ENCODE results near the gene NEK8. TPM values are rescaled to one million over a fixed set of nuclear protein-coding genes. Genes with fewer than 3 reads are reported as not detected.

The NEK8 gene
- total RNA-seq, 3 donors from 2014 or later (not counting 1 experiment from before 2014, with no cell fraction given) = 5.9 to 7.4 (median 6.8) TPM

- Mint-ChIP-seq H3K27me3 (ENCODE audit: low read depth in 2 of 2) (peaks cover 15 to 16% of the 10 kb centered on the region in 2 donors), H3K27ac (peak overlapping the region; percentile 80 to 88), H3K4me1 (peaks cover 18 to 20% of the 10 kb centered on the region in 2 donors), H3K9me3 (no peaks in the 10 kb centered on the region), H3K36me3 (no peaks in the 10 kb centered on the region), H3K4me3 (peak overlapping the region; percentile 93)
- Histone ChIP-seq H3K4me3 (ENCODE audit: low read length) (peak overlapping the region; percentile 62), H3K4me1 (ENCODE audit: control insufficient read depth, insufficient read depth, low read length) (peaks cover 21% of the 10 kb centered on the region), H3K36me3 (ENCODE audit: control insufficient read depth, insufficient read depth, low read length) (no peaks in the 10 kb centered on the region), H3K27ac (ENCODE audit: low read length) (peak overlapping the region; percentile 82), H3K9me3 (ENCODE audit: control insufficient read depth, insufficient read depth, low read length) (no peaks in the 10 kb centered on the region), H3K27me3 (ENCODE audit: control insufficient read depth, insufficient read depth, low read length) (peaks cover 2% of the 10 kb centered on the region)
- whole genome bisulfite sequencing (ENCODE audit: insufficient coverage) = under 1% methylated on average over 73 of the region's 74 CpGs
- intact Hi-C loops (cut with micrococcal nuclease) = loop anchor here (10.0 kb wide), 1 partner anchor 376 kb away; the partner anchor contains the start of genes IFT20 and TNFAIP1
- ATAC-seq (peak; percentile 92 to 94 (median 94)), DNase-seq (peak; percentile 78 to 89)
- no peak for TF ChIP-seq CTCF (IDR thresholded peaks at IDR 0.05)
Measured at GRCh38 chr17:28710861-28711722, 17.5 kb upstream of the NEK8 start.

- Mint-ChIP-seq H3K4me1 (peaks cover 18 to 20% of the 10 kb centered on the region in 2 donors), H3K27me3 (ENCODE audit: low read depth in 2 of 2) (peaks cover 15 to 17% of the 10 kb centered on the region in 2 donors), H3K36me3 (no peaks in the 10 kb centered on the region), H3K9me3 (no peaks in the 10 kb centered on the region), H3K27ac (peak within 1 kb of the TSS; percentile 80 to 88), H3K4me3 (peak within 1 kb of the TSS; percentile 93)
- DNase-seq (peak in 1 of 2 donors; percentile 67), ATAC-seq (peak; percentile 39 to 57 (median 41))
- peaks cover 21% of the 10 kb centered on the region for H3K4me1 ChIP-seq (ENCODE audit: control insufficient read depth, insufficient read depth, low read length)
- peak within 1 kb of the TSS; percentile 82 for H3K27ac ChIP-seq (ENCODE audit: low read length)
- peaks cover 5% of the 10 kb centered on the region for H3K27me3 ChIP-seq (ENCODE audit: control insufficient read depth, insufficient read depth, low read length)
- no peaks in the 10 kb centered on the region for H3K9me3 ChIP-seq (ENCODE audit: control insufficient read depth, insufficient read depth, low read length)
- H3K36me3 ChIP-seq (ENCODE audit: control insufficient read depth, insufficient read depth, low read length) = no peaks in the 10 kb centered on the region
- H3K4me3 ChIP-seq (ENCODE audit: low read length) = peak within 1 kb of the TSS; percentile 62
- intact Hi-C loops (cut with micrococcal nuclease) = loop anchor here (10.0 kb wide), 1 partner anchor 377 kb away; the partner anchor contains the start of genes IFT20 and TNFAIP1
- WGBS (ENCODE audit: insufficient coverage) = under 1% methylated on average over 20 of the region's 20 CpGs
- TF ChIP-seq CTCF (IDR thresholded peaks at IDR 0.05) = no peak
Measured at GRCh38 chr17:28711723-28712031, 16.9 kb upstream of the NEK8 start, which contains the start of gene PROCA1. Gene PROCA1 (minus strand): TSS chr17:28711888. CDS start chr17:28711660, 228 bp downstream.

- intact Hi-C loops (cut with micrococcal nuclease) = loop anchor here (10.0 kb wide), 1 partner anchor 377 kb away; the partner anchor contains the start of genes IFT20 and TNFAIP1
- Histone ChIP-seq H3K4me3 (ENCODE audit: low read length) (peak overlapping the region; percentile 62), H3K27ac (ENCODE audit: low read length) (peak overlapping the region; percentile 82), H3K36me3 (ENCODE audit: control insufficient read depth, insufficient read depth, low read length) (no peaks in the 10 kb centered on the region), H3K4me1 (ENCODE audit: control insufficient read depth, insufficient read depth, low read length) (peaks cover 26% of the 10 kb centered on the region), H3K27me3 (ENCODE audit: control insufficient read depth, insufficient read depth, low read length) (peaks cover 10% of the 10 kb centered on the region), H3K9me3 (ENCODE audit: control insufficient read depth, insufficient read depth, low read length) (no peaks in the 10 kb centered on the region)
- Mint-ChIP-seq H3K4me3 (peak overlapping the region; percentile 93), H3K9me3 (no peaks in the 10 kb centered on the region), H3K27me3 (ENCODE audit: low read depth in 2 of 2) (peaks cover 15 to 17% of the 10 kb centered on the region in 2 donors), H3K4me1 (peaks cover 18 to 20% of the 10 kb centered on the region in 2 donors), H3K27ac (peak overlapping the region; percentile 80 to 88), H3K36me3 (no peaks in the 10 kb centered on the region)
- DNase-seq (peak; percentile 41 to 80), ATAC-seq (peak; percentile 33 to 55 (median 50))
- no peak for TF ChIP-seq CTCF (IDR thresholded peaks at IDR 0.05)
- 12% methylated on average over 34 of the region's 34 CpGs for WGBS (ENCODE audit: insufficient coverage)
Measured at GRCh38 chr17:28712032-28712704, 16.4 kb upstream of the NEK8 start.
